ENCODE data around the gene RAPGEF4. TPM values are rescaled to one million over a fixed set of nuclear protein-coding genes. Genes with fewer than 3 reads are reported as not detected.
A peak's percentile ranks its signal among the peaks of the same experiment; 100 is the strongest.

The RAPGEF4 gene
- total and polyA plus RNA-seq, 4 donors: 6.4 to 33.5 (median 8.6) TPM

- H3K9ac ChIP-seq (ENCODE audit: insufficient read depth in 1 of 2, low read length in 2 of 2): peak overlapping the region in 1 of 2 donors; percentile 51
- peak; percentile 93 for TF ChIP-seq CTCF (IDR thresholded peaks at IDR 0.05; ENCODE audit: control extremely low read depth, extremely low read depth)
- no peak overlapping the region for H3K4me3 ChIP-seq
- peak; percentile 79 for ATAC-seq (ENCODE audit: insufficient read depth, low FRiP score)
- H3K9me3 ChIP-seq (ENCODE audit: control insufficient read depth in 4 of 4, insufficient read depth in 3 of 4, low read length in 3 of 4): no peaks in the 10 kb centered on the region
- peaks cover 0 to 2% (median 0%) of the 10 kb centered on the region in 4 donors for H3K36me3 ChIP-seq (ENCODE audit: control insufficient read depth in 4 of 4, insufficient read depth in 4 of 4, low read length in 4 of 4)
- peak overlapping the region in 1 of 2 donors; percentile 93 for H3K27ac ChIP-seq (ENCODE audit: low read depth in 1 of 2, low read length in 1 of 2)
- H3K27me3 ChIP-seq (ENCODE audit: control insufficient read depth in 3 of 3, insufficient read depth in 3 of 3, low read length in 2 of 3): no peaks in the 10 kb centered on the region
- WGBS, 2 donors: 24 to 28% methylated on average over 8 of the region's 8 CpGs
- DNase-seq: peak; percentile 88 to 96 (median 93)
- peaks cover 0 to 16% (median 6%) of the 10 kb centered on the region in 5 donors for H3K4me1 ChIP-seq (ENCODE audit: control insufficient read depth in 5 of 5, insufficient read depth in 5 of 5, low read length in 5 of 5)
Observed at GRCh38 chr2:173027181-173028128, 291.8 kb downstream of the RAPGEF4 start.

- 81 to 84% methylated on average over 1 of the region's 1 CpG for WGBS, 2 donors
- no peak for TF ChIP-seq CTCF (IDR thresholded peaks at IDR 0.05; ENCODE audit: control extremely low read depth, extremely low read depth)
- DNase-seq: peak in 1 of 3 donors; percentile 14
- Histone ChIP-seq H3K9ac (ENCODE audit: insufficient read depth in 1 of 2, low read length in 2 of 2) (peak overlapping the region in 1 of 2 donors; percentile 14), H3K4me3 (no peak overlapping the region), H3K27me3 (ENCODE audit: control insufficient read depth in 3 of 3, insufficient read depth in 3 of 3, low read length in 2 of 3) (no peaks in the 10 kb centered on the region), H3K4me1 (ENCODE audit: control insufficient read depth in 5 of 5, insufficient read depth in 5 of 5, low read length in 5 of 5) (peaks cover 0 to 16% (median 6%) of the 10 kb centered on the region in 5 donors), H3K27ac (ENCODE audit: low read depth in 1 of 2, low read length in 1 of 2) (peak overlapping the region in 1 of 2 donors; percentile 93), H3K36me3 (ENCODE audit: control insufficient read depth in 4 of 4, insufficient read depth in 4 of 4, low read length in 4 of 4) (peaks cover 0 to 2% (median 0%) of the 10 kb centered on the region in 4 donors), H3K9me3 (ENCODE audit: control insufficient read depth in 4 of 4, insufficient read depth in 3 of 4, low read length in 3 of 4) (no peaks in the 10 kb centered on the region)
- no peak for ATAC-seq (ENCODE audit: insufficient read depth, low FRiP score)
Observed at GRCh38 chr2:173028141-173028540, 292.5 kb downstream of the RAPGEF4 start.

GRCh38 chr2:173028671-173029070 lies 293.0 kb downstream of the RAPGEF4 start:
- TF ChIP-seq CTCF (IDR thresholded peaks at IDR 0.05; ENCODE audit: control extremely low read depth, extremely low read depth): no peak
- no peak for ATAC-seq (ENCODE audit: insufficient read depth, low FRiP score)

More at GRCh38 chr2:173028671-173029070, 293.0 kb downstream of the RAPGEF4 start:
- H3K36me3 ChIP-seq (ENCODE audit: control insufficient read depth in 4 of 4, insufficient read depth in 4 of 4, low read length in 4 of 4): peaks cover 0 to 2% (median 0%) of the 10 kb centered on the region in 4 donors
- no peaks in the 10 kb centered on the region for H3K27me3 ChIP-seq (ENCODE audit: control insufficient read depth in 3 of 3, insufficient read depth in 3 of 3, low read length in 2 of 3)
- H3K9me3 ChIP-seq (ENCODE audit: control insufficient read depth in 4 of 4, insufficient read depth in 3 of 4, low read length in 3 of 4): no peaks in the 10 kb centered on the region
- H3K27ac ChIP-seq (ENCODE audit: low read depth in 1 of 2, low read length in 1 of 2): peak overlapping the region in 1 of 2 donors; percentile 93
- no peak overlapping the region for H3K4me3 ChIP-seq
- DNase-seq: peak in 2 of 3 donors; percentile 79 to 85
- WGBS, 2 donors: 62 to 83% methylated on average over 5 of the region's 5 CpGs
- no peak overlapping the region for H3K9ac ChIP-seq (ENCODE audit: insufficient read depth in 1 of 2, low read length in 2 of 2)
- H3K4me1 ChIP-seq (ENCODE audit: control insufficient read depth in 5 of 5, insufficient read depth in 5 of 5, low read length in 5 of 5): peaks cover 0 to 16% (median 6%) of the 10 kb centered on the region in 5 donors
